ENCODE results near the gene GMPS.

- TF ChIP-seq EZH2phosphoT487 (IDR thresholded peaks at IDR 0.05; ENCODE audit: insufficient read depth, low read depth) (no peak), EZH2 (IDR thresholded peaks at IDR 0.05; ENCODE audit: insufficient read depth, poor library complexity, severe bottlenecking) (no peak)
Observed at GRCh38 chr3:155854141-155854940, 16.1 kb upstream of the GMPS start, which contains the start of gene SLC33A1.

Data from GM23248 (cell line).